HL-60/S4 treated with phorbol 12-myristate 13-acetate at 8.2 ng/mL for 4 days and 3 days (cell line): ENCODE measurements around the gene ABCG8.

Experiments
- in situ Hi-C: fragments of 300-500 bp; cut with MboI; formaldehyde crosslinking; loops from 2 replicates; pipeline ENCODE4 v1.15.0; 2022; ENCODE audit warnings: low sequenced_read_pairs

The ABCG8 gene

GRCh38 chr2:43855292-43855691 lies 16.5 kb downstream of the ABCG8 start:
- in situ Hi-C loops: no loop called here

GRCh38 chr2:43872151-43872550 lies 33.4 kb downstream of the ABCG8 start:
- in situ Hi-C loops: no loop called here

- in situ Hi-C loops: no loop called here
Measured at GRCh38 chr2:43874776-43875451, 36.1 kb downstream of the ABCG8 start.

GRCh38 chr2:43877782-43878464 lies 39.2 kb downstream of the ABCG8 start:
- in situ Hi-C loops: no loop called here

GRCh38 chr2:43879261-43879660 lies 40.5 kb downstream of the ABCG8 start:
- in situ Hi-C loops: no loop called here

- in situ Hi-C loops: no loop called here
Measured at GRCh38 chr2:43880471-43880870, 41.7 kb downstream of the ABCG8 start.

GRCh38 chr2:43880952-43881351 lies 42.2 kb downstream of the ABCG8 start:
- in situ Hi-C loops: no loop called here

GRCh38 chr2:43882312-43882711 lies 43.5 kb downstream of the ABCG8 start:
- in situ Hi-C loops: no loop called here

GRCh38 chr2:43884689-43885088 lies 45.9 kb downstream of the ABCG8 start:
- in situ Hi-C loops: no loop called here

- in situ Hi-C loops: no loop called here
Measured at GRCh38 chr2:43885132-43885632, 46.4 kb downstream of the ABCG8 start.

- in situ Hi-C loops: no loop called here
Measured at GRCh38 chr2:43887176-43887575, 48.4 kb downstream of the ABCG8 start.

GRCh38 chr2:43889416-43889815 lies 50.6 kb downstream of the ABCG8 start:
- in situ Hi-C loops: no loop called here

GRCh38 chr2:43890855-43891254 lies 52.1 kb downstream of the ABCG8 start:
- in situ Hi-C loops: no loop called here

- in situ Hi-C loops: no loop called here
Measured at GRCh38 chr2:43894743-43895142, 56.0 kb downstream of the ABCG8 start.

- in situ Hi-C loops: no loop called here
Measured at GRCh38 chr2:43896906-43897305, 58.1 kb downstream of the ABCG8 start.

GRCh38 chr2:43897492-43897891 lies 58.7 kb downstream of the ABCG8 start:
- in situ Hi-C loops: no loop called here

- in situ Hi-C loops: no loop called here
Measured at GRCh38 chr2:43898134-43898837, 59.5 kb downstream of the ABCG8 start.

GRCh38 chr2:43898838-43899346 lies 60.1 kb downstream of the ABCG8 start:
- in situ Hi-C loops: no loop called here

GRCh38 chr2:43899589-43899988 lies 60.8 kb downstream of the ABCG8 start:
- in situ Hi-C loops: no loop called here

- in situ Hi-C loops: no loop called here
Measured at GRCh38 chr2:43905371-43905803, 66.6 kb downstream of the ABCG8 start.

- in situ Hi-C loops: no loop called here
Measured at GRCh38 chr2:43905871-43906270, 67.1 kb downstream of the ABCG8 start.
